ENCODE results near the gene MYO9B.
"Not testable (repeated sequence)": the region's sequence is repeated elsewhere in the genome, so short reads cannot be mapped to it uniquely, and the experiment has no call there.

Gene MYO9B

DNA sequence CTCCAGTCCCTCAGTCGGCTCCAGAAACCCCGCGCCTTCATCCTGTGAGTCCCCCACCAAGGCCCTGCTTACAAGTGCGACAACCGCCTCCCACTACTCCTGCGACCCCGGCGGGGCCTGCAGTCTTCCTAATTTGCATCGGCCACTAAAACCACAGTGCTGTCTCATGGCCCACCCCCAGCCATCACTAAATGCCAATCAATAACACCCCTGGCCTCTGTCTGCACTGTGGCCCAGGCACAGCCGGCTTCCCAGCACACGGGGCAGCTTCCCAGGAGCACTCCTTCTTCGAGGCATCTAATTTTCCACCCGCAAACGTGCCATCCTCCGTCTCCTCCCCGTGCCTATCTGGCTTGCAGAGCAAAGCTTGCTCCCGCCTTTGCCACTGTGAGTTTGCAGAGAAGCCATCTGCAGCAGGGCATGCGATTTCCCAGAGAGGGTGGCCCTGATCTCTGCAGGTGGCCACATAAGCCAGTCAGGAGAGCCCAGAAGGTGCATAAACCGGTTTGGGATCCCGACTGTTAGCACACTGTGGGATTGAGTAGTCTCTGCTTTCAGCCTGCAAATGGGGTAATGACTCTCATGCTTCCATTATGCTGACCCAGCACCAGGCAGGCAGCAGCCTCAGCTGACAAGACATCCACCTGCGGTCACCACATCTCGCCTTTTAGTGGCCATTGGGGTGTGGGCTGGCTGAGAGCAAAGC, 105.6 kb downstream of the MYO9B start:
- DNase-seq (ENCODE audit: low read depth in 2 of 2, low spot score in 1 of 2): no peak

DNA sequence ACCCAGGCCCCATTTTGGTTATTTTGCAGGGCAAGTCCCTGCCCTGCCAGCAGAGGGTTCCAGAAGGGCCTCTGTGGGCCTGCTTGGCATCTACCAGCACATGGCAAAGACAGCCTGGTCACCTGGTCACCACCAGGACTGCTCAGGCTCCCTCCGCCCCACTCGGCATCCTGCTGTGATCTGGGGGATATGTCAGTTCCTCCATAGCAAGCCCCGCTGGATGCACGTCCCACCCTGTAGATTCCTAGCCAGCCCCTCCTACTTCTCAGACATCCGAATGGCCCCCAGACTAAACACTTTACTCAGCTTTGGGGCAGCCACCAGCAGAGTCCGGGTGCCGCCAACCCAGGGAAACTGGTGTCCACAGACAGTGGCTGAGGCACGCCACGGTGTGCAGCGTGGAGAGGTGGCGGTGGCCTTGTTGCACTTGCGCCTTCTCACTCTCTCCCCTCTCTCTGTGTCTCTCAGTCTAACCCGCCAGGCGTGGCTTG, 107.7 kb downstream of the MYO9B start:
- DNase-seq (ENCODE audit: low read depth in 2 of 2, low spot score in 1 of 2): no peak

DNA sequence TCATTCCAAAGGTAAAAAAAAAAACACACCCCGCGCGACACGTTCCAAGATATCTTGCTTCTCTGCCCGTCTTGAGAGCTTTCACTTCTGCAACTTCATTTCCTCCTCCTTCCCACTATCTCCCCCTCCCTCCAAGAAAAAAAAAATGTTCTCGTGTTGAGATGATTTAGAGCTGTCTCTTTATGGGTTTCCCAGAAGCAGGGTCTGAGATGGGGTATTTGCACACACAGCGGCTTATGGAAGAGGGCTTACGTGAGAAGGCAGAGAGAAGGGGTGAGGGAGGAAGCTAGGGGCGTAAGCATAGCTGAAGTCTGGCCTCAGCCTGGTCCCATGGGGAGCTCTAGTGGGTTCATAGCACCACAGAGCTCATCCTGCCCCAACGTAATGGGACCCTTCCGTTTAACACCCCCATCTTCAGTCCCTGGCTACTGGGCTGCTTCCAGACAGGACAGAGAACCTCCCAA, 108.3 kb downstream of the MYO9B start:
- DNase-seq (ENCODE audit: low read depth in 2 of 2, low spot score in 1 of 2): no peak

DNA sequence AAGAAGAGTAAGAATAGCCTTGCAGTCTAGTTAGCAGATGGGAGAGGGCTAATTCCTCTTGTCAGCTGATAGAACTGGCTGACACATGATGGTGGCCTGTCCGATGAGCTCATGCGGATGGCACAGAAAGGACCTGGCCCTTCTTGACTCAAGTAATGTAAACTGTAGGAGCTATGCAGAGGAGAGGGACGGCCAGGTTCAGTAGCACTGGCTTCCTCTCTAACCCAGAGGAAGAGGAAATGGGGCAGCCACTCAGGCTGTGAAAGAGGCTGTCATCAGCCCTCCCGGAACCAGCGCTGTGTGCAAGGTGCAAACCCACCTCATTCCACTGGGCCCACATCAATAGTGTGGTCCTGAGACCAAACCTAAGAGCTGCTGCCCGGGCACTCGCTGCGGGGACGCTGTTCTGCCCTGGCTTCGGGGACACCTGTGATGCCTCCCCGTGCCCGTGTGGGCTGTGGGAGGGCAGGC, 108.8 kb downstream of the MYO9B start:
- DNase-seq (ENCODE audit: low read depth in 2 of 2, low spot score in 1 of 2): peak; percentile 33 to 37

DNA sequence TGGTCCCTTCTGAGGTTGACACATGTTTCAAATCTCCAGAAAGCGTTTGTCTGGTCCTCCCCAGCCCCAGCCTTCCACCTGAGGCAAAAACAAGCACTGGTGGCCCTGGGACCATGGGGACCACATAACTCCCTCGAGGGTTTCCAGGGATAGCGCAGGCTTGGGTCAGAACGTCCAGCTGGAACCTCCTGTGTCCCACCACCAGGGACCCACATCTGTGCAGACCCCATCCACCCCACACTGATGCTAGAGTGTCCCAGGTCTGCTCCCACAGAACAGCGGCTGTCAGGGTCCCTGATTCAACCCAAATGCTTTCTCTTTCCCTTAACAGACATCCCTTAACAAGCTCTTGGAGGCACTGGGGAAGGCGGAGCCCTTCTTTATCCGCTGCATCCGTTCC, 110.0 kb downstream of the MYO9B start:
- DNase-seq (ENCODE audit: low read depth in 2 of 2, low spot score in 1 of 2): no peak

DNA sequence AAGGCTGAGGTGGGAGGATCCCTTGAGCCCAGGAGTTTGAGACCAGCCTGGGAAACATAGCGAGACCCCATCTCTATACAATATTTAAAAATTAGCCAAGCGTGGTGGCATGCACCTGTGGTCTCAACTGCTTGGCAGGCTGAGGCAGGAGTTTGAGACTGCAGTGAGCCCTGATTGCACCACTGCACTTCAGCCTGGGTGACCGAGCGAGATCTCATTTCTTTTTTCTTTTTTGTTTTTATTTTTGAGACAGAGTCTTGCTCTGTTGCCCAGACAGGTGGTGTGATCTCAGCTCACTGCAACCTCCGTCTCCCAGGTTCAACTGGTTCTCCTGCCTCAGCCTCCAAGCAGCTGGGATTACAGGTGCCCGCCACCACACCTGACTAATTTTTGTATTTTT, 116.2 kb downstream of the MYO9B start:
- not testable (repeated sequence) for DNase-seq (ENCODE audit: low read depth in 2 of 2, low spot score in 1 of 2)

DNA sequence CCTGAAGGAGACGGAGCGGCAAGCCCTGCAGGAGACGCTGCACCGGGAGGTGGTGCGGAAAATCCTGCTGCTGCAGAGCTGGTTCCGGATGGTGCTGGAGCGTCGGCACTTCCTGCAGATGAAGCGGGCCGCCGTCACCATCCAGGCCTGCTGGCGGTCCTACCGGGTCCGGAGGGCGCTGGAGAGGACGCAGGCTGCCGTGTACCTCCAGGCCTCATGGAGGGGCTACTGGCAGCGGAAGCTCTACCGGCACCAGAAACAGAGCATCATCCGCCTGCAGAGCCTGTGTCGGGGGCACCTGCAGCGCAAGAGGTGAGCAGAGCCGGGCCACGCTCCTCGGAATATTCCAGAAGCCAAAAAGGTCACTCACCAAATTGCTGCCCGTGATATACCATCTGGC, 117.2 kb downstream of the MYO9B start:
- DNase-seq (ENCODE audit: low read depth in 2 of 2, low spot score in 1 of 2): no peak

DNA sequence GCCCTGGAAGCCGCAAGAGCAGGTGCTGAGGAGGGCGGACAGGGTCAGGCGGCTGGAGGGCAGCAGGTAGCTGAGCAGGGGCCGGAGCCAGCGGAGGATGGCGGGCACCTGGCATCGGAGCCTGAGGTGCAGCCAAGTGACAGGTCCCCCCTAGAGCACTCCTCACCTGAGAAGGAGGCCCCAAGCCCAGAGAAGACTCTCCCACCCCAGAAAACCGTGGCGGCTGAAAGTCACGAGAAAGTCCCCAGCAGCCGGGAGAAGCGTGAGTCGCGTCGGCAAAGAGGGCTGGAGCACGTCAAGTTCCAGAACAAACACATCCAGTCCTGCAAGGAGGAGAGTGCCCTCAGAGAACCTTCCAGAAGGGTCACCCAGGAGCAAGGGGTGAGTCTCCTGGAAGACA, 119.0 kb downstream of the MYO9B start:
- DNase-seq (ENCODE audit: low read depth in 2 of 2, low spot score in 1 of 2): no peak

DNA sequence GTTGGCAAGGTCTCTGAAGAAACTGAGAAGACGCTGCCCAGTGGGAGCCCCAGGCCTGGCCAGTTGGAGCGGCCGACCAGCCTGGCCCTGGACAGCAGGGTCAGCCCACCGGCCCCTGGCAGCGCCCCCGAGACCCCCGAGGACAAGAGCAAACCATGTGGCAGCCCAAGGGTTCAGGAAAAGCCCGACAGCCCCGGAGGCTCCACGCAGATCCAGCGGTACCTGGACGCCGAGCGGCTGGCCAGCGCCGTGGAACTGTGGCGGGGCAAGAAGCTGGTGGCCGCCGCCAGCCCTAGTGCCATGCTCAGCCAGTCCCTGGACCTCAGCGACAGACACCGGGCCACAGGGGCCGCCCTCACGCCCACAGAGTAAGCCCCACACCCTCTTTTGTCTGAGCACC, 119.5 kb downstream of the MYO9B start:
- DNase-seq (ENCODE audit: low read depth in 2 of 2, low spot score in 1 of 2): no peak

DNA sequence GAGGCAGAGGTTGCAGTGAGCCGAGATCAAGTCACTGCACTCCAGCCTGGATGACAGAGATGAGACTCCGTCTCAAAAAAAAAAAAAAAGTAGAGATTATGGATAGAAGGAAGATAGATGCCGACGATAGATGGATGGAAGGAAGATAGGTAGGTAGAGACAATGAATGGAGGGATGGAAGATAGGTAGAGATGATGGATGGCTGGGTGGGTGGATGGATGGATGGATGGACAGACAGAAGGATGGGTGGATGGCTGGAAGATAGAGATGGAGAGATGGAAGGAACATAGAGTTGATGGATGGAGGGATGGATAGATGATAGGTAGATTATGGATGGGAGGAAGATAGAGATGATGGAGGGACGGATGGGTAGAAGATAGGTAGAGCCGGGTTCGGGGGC, 121.0 kb downstream of the MYO9B start:
- no peak for DNase-seq (ENCODE audit: low read depth in 2 of 2, low spot score in 1 of 2)

DNA sequence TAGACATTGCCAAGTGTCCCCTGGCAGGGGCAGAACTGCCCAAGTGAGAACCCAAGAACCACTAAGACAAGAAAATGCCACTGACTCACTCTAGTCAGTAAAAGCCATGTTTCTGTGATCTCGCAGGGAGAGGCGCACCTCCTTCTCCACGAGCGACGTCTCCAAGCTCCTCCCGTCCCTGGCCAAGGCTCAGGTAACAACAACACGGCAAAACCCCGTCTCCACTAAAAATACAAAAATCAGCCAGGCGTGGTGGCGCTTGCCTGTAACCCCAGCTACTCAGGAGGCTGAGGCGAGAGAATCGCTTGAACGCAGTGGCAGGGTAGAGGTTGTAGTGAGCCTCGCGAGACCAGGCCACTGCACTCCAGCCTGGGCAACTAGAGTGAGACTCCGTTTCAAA, 122.1 kb downstream of the MYO9B start:
- DNase-seq (ENCODE audit: low read depth in 2 of 2, low spot score in 1 of 2): no peak

DNA sequence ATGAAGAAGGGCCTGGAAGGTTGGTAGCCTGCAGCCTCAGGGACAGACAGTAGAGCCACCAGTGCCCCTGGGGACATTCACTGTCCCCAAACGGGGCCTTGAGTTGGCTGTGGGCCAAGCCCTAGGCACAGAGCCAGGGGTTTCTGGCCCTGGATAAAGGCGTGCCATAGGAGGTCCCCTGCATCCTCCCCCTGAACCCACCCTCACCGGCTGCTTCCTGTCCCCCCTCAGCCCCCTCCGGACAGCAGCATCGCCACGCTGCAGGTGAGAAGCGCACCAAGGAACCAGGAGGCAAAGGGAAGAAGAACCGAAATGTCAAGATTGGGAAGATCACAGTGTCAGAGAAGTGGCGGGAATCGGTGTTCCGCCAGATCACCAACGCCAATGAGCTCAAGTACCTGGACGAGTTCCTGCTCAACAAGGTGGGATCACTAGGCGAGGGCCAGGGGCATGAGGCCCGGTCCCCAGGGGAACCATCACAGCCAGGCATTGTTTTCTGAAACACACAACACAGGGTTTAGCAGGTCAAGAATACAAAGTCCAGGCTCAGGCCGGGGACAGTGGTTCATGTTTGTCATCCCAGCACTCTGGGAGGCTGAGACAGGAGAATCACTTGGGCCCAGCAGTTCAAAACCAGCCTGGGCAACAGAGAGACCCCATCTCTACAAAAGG, 125.0 kb downstream of the MYO9B start:
- DNase-seq (ENCODE audit: low read depth in 2 of 2, low spot score in 1 of 2): no peak

DNA sequence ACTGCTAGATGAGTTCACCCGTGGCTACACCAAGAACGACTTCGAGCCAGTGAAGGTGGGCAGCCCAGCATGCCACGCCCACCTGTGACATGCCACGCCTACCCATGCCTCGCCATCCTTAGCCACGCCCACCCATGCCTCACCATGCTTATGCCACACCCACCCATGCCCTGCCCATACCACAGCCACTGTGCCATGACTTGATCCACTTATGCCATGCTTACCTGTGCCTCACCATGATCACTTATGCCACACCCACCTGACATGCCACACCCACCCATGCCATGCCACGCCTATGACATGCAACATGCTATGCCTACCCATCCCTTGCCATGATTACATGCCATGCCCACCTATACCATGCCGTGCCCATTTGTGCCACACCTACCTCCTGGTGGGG, 126.7 kb downstream of the MYO9B start:
- no peak for DNase-seq (ENCODE audit: low read depth in 2 of 2, low spot score in 1 of 2)

DNA sequence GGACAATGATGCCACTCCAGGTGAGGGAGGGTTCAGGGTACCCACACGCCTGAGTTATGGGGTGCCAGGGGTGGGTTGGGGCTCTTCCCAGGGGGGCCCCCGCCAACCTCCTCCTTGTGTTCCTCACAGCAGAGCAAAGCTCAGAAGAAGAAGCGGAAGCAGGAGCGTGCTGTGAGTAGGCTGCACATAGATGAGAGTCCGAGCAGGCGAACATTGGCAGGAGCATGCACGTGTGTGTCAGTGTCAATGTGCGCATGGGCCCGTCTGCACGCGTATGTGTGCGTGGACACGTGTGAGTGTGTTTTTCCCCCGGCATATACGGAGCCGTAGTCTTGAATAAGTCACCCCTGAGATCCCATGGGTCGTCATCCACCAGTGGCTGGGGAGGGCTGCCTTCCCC, 127.1 kb downstream of the MYO9B start:
- DNase-seq (ENCODE audit: low read depth in 2 of 2, low spot score in 1 of 2): no peak

DNA sequence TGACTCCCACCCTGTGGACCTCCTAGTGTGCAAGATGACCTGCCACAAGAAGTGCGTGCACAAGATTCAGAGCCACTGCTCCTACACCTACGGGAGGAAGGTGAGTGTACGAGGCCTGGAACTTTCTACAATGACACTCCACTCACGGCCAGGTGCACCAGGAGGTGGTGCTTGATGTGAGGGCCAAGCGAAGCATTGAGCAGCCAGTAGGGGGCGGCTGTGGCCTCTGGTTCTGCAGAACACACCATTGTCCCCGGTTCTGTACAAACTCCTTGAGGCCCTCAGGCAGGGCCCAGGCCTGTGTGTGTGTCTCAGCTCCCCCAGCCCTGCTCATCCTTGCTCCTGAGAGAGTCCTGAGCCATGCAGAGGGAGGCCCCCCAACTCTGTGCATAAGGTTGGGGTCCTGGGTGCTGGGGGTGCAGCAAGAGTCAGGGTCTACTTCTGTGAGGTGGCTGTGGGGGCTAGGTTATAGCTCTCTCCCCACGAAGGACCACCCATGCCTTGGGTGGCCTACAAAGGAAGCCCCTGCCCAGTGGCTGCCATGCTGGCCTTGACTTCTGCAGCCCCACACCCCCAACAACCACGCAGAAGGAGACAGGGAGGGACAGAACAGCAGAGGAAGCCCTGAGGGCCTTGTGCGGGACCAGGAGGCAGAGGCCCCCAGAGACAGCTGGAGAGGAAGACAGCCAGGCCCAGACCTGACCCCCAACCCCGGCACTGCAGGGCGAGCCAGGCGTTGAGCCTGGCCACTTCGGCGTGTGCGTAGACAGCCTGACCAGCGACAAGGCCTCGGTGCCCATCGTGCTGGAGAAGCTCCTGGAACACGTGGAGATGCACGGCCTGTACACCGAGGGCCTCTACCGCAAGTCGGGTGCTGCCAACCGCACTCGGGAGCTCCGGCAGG, 129.9 kb downstream of the MYO9B start:
- no peak for DNase-seq (ENCODE audit: low read depth in 2 of 2, low spot score in 1 of 2)

DNA sequence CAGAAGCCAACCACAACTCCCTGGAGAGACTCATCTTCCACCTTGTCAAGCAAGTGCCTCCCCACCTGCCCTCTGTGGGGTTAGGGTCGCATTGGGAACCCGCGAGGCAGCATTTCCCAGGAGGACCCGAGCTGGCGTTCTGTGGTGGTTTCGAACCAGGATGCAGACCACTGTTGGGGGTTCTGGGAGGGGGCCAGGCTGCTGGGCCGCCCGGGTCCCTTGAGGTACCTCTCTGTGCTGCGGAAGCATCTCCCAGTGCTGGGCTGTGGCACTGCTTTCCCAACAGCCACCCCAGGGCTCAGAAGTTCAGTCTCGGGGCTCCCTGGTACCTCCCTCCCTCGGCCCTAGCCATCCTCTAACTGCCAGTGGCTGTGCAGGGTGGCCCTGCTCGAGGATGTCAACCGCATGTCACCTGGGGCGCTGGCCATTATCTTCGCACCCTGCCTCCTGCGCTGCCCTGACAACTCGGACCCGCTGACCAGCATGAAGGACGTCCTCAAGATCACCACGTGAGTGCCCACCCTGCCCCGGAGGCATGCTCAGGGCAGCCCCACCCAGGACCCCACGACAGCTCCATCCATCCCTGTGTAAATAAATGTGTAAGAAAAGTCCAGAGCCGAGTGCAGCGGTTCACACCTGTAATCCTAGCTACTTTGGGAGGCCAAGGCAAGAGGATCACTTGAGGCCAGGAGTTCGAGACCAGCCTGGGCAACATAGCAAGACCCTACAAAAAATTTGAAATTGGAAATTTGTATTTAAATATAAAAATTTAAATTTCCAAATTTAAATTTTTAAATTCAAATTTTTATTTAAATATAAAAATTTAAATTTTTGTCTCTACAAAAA, 131.4 kb downstream of the MYO9B start:
- no peak for DNase-seq (ENCODE audit: low read depth in 2 of 2, low spot score in 1 of 2)

DNA sequence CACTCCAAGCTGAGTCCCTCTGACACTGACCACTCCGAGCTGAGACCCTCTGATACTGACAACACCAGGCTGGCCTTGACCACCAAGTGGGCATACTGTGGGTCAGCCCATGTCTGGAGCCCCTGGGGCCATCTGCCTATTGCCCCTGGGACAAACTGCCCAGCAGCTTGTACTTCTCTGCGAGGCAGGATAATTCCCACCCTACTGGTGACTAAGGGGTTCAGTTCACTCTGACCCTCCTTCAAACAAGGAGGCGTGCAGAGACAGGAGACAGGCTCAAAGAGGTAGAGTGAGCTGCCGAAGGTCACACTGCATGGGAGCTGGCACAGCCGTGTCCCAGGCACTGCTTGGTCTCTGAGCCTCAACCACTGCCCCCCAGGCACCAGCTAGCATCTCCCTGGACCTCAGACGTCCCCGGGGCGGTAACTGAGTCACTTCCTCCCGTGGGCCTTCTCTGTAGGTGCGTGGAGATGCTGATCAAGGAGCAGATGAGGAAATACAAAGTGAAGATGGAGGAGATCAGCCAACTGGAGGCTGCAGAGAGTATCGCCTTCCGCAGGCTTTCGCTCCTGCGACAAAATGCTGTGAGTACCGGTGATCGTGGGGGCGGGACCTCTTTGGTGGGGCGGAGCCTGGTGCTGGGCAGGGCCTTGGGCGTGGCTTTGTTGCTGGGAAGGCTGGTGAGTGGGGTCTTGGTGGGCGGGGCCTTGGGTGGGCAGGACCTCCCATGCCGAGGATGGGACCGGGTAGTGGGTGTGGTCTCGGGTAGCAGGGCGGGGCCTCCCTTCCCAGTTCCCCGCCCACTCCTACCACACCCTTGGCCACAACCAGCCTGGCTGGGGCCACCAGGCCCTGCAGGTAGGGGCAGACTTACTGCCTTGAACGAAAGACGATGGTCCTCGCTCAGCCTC, 133.8 kb downstream of the MYO9B start:
- DNase-seq (ENCODE audit: low read depth in 2 of 2, low spot score in 1 of 2): no peak

DNA sequence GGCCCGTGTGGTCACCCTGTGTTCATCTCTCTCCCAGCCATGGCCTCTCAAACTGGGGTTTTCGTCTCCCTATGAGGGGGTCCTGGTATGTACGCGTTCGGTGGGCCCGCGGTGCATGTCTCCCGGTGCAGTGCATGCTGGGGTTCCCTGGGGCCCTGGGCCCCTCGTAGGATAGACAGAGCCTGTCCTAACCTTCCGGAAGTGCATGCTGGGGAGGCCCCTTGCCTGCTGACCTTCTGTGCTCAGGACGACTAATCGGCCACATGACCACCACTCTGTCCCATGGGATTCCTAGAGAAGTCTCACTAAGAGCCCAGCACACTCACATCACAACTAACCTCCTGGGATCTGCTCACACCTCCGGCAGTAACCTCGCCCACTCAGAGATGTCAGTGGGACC, 134.7 kb downstream of the MYO9B start:
- DNase-seq (ENCODE audit: low read depth in 2 of 2, low spot score in 1 of 2): no peak

DNA sequence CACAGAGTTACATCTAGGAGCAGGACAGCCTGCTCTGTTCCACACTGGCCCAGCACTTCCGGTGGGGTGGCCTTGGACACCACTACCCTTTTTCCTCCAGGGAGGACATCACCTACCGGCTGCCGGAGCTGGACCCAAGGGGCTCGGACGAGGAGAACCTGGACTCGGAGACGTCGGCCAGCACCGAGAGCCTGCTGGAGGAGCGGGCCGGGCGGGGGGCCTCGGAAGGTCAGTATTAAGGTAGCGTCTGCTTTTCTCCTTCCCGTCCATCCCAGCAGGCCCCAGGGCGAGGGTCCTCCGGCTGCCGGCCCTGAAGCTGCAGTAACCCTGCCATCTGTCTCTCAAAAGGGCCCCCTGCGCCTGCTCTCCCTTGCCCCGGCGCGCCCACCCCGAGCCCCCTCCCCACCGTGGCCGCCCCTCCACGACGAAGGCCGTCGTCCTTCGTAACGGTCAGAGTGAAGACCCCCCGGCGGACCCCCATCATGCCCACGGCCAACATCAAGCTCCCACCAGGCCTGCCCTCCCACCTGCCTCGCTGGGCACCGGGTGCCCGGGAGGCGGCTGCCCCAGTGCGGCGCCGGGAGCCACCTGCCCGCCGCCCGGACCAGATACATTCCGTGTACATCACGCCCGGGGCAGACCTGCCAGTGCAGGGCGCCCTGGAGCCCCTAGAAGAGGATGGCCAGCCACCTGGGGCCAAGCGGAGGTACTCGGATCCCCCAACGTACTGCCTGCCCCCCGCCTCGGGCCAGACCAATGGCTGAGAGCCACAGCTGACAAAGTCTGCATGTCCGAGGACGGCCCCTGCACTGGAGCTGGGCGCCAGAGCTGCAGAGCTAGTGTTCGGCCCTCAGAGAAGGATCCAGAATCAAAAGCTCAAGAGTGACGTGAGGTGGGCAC, 136.2 kb downstream of the MYO9B start:
- DNase-seq (ENCODE audit: low read depth in 2 of 2, low spot score in 1 of 2): no peak

Data from stimulated activated CD8-positive, alpha-beta memory T cell treated with anti-CD3 and anti-CD28 coated beads, Interleukin-4, amount 100 ng/mL, for 1 hour (primary cell).